SK-N-MC (cell line): ENCODE results near the gene LHX3.

Source experiments
- DNase-seq: peaks from one replicate; pipeline ENCODE4 v3.0.0-alpha.2; 2011; ENCODE audit warnings: low read depth, low spot score
- H3K27ac ChIP-seq: fragments of 200-600 bp; sonication (generic); 2 replicates; pipeline ENCODE4 v1.5.1; 2016; ENCODE audit warnings: mixed run types
- H3K36me3 ChIP-seq: fragments of 200-600 bp; sonication (generic); 2 replicates; pipeline ENCODE4 v1.6.1; 2017; ENCODE audit warnings: antibody characterized with exemption, low read length, mixed read lengths; ENCODE audit not compliant: insufficient read depth
- H3K4me3 ChIP-seq: fragments of 200-600 bp; sonication (generic); 2 replicates; pipeline ENCODE4 v1.5.1; 2016
- H3K9ac ChIP-seq: fragments of 200-600 bp; sonication (generic); 2 replicates; pipeline ENCODE4 v1.8.0; 2017; ENCODE audit warnings: mixed run types, mixed read lengths; ENCODE audit not compliant: insufficient read length
- H3K9me3 ChIP-seq: fragments of 200-600 bp; sonication (generic); 2 replicates; pipeline ENCODE4 v1.6.1; 2017; ENCODE audit warnings: low read depth, mild to moderate bottlenecking, antibody characterized with exemption, low read length, moderate library complexity, mixed read lengths
- EZH2 ChIP-seq: fragments of 200-600 bp; sonication (generic); IDR thresholded peaks from one replicate; pipeline ENCODE4 v1.6.1; 2017; ENCODE audit warnings: antibody characterized with exemption
- FOXP2 ChIP-seq: optimal IDR thresholded peaks from 2 replicates; pipeline ENCODE3; 2011; ENCODE audit warnings: mild to moderate bottlenecking, moderate library complexity; ENCODE audit not compliant: insufficient read depth; ENCODE audit errors: extremely low read length, control extremely low read depth
- POLR2AphosphoS5 ChIP-seq: IDR thresholded peaks from 2 replicates; pipeline ENCODE4 v1.6.1; 2012; ENCODE audit warnings: mild to moderate bottlenecking, low read depth, low read length, borderline replicate concordance

The LHX3 gene

DNA sequence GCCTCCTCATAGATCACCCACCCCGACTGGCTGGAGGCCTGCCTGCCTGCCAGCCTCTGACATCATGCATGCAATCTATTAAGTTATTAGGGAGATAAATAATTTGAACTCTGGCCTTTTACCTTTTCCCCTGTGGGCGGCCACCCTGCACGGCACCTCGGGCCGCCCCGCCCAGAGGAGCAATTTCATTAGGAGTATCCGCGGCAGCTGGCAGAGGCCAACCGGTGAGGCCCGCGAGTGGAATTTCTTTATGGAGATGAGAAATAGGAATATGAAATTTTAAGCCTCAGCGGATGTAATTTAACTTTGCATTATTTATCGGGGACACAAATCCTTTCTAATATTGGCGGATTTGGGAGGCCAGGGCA lies 22.5 kb downstream of the LHX3 start:
- peak overlapping the region; percentile 83 for H3K27ac ChIP-seq

GRCh38 chr9:136181784-136182419 lies 23.0 kb downstream of the LHX3 start:
- Histone ChIP-seq H3K36me3 (no peaks in the 10 kb centered on the region), H3K9ac (no peak overlapping the region), H3K27ac (peak overlapping the region; percentile 83), H3K9me3 (no peaks in the 10 kb centered on the region), H3K4me3 (no peak overlapping the region)
- TF ChIP-seq EZH2, result no peak
- no peak for TF ChIP-seq POLR2AphosphoS5
- TF ChIP-seq FOXP2, result no peak
- no peak for DNase-seq

More for the DNA sequence above, 22.5 kb downstream of the LHX3 start:
- no peak for TF ChIP-seq POLR2AphosphoS5
- TF ChIP-seq EZH2, result no peak
- no peak for TF ChIP-seq FOXP2
- no peaks in the 10 kb centered on the region for H3K9me3 ChIP-seq
- DNase-seq, result no peak
- H3K9ac ChIP-seq, result no peak overlapping the region
- no peaks in the 10 kb centered on the region for H3K36me3 ChIP-seq
- no peak overlapping the region for H3K4me3 ChIP-seq

DNA sequence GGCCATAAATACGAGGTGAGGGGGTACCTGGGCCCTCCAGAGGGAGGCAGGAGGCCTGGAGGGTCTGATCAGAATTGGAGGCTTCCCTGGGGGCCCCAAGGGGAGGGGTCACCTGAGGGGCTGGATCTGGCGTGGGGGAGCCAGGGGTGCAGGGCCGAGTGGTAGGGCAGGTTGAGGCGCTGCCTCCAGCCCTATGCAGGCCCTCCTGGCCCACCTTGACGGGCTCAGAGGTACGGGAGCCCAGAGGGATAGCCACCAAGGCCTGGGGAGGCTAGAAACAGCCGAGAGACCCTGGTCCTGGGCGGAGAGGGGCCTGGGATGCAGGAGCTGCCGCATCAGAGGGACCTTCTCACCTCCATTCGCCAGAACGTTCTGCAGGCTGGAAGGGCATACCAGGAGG lies 24.3 kb downstream of the LHX3 start:
- Histone ChIP-seq H3K4me3 (no peak overlapping the region), H3K27ac (peak overlapping the region; percentile 35; the same call in 1 of the 2 replicates)

GRCh38 chr9:136179761-136180160 lies 25.2 kb downstream of the LHX3 start:
- TF ChIP-seq POLR2AphosphoS5 (no peak), FOXP2 (no peak), EZH2 (no peak)

More for the DNA sequence above, 24.3 kb downstream of the LHX3 start:
- H3K36me3 ChIP-seq, result no peaks in the 10 kb centered on the region
- no peak overlapping the region for H3K9ac ChIP-seq
- no peak for TF ChIP-seq EZH2
- TF ChIP-seq POLR2AphosphoS5, result no peak
- no peak for TF ChIP-seq FOXP2
- DNase-seq, result no peak
- H3K9me3 ChIP-seq, result no peaks in the 10 kb centered on the region

DNA sequence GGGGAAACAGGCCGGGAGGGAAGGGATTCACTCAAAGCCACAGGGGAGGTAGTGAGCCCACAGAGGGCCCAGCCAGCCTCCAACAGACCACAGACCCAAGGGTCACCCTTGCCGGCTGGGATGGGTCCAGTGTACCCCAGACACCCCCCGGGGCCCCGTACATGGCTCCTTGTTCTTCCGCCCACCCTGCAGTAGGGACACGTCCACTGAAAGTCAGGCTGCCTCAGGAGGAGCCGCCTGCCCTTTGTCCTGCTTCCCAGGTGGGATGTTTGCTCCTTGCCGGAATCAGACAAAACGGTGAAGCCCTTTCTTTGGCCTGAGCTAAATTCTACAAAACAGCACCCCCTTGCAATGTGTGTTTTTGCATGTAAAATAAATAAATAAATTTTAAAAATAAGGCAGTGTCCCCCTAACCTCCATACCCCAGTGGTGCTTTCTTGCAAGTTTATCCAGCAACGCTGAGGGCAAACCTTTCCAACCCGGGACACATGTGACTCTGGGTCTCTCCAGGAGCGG lies 25.8 kb downstream of the LHX3 start:
- Histone ChIP-seq H3K4me3 (no peak overlapping the region), H3K27ac (no peak overlapping the region), H3K9ac (no peak overlapping the region), H3K36me3 (no peaks in the 10 kb centered on the region), H3K9me3 (no peaks in the 10 kb centered on the region)
- TF ChIP-seq EZH2 (no peak), POLR2AphosphoS5 (no peak), FOXP2 (no peak)
- DNase-seq, result no peak

More at GRCh38 chr9:136179761-136180160, 25.2 kb downstream of the LHX3 start:
- Histone ChIP-seq H3K4me3 (no peak overlapping the region), H3K27ac (no peak overlapping the region), H3K36me3 (no peaks in the 10 kb centered on the region), H3K9ac (no peak overlapping the region), H3K9me3 (no peaks in the 10 kb centered on the region)
- no peak for DNase-seq

DNA sequence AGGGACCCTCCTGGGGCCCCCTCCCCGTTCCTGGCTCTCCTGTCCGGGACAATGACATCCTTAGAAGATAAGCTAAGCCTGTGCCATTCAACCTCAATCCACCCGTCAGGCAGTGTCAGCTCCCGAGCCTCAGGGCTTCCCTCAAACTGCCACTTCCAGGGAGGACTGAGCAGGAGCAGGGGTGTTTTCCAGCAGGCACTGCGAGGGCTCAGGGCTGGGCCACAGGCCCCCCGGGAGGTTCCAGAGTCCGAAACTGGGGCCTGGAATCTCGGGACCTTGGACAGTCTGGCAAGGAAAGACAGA lies 26.2 kb downstream of the LHX3 start:
- H3K4me3 ChIP-seq, result no peak overlapping the region
- H3K9me3 ChIP-seq, result no peaks in the 10 kb centered on the region
- H3K36me3 ChIP-seq, result no peaks in the 10 kb centered on the region
- no peak overlapping the region for H3K27ac ChIP-seq
- DNase-seq, result no peak
- no peak overlapping the region for H3K9ac ChIP-seq
- no peak for TF ChIP-seq EZH2
- no peak for TF ChIP-seq FOXP2
- no peak for TF ChIP-seq POLR2AphosphoS5

DNA sequence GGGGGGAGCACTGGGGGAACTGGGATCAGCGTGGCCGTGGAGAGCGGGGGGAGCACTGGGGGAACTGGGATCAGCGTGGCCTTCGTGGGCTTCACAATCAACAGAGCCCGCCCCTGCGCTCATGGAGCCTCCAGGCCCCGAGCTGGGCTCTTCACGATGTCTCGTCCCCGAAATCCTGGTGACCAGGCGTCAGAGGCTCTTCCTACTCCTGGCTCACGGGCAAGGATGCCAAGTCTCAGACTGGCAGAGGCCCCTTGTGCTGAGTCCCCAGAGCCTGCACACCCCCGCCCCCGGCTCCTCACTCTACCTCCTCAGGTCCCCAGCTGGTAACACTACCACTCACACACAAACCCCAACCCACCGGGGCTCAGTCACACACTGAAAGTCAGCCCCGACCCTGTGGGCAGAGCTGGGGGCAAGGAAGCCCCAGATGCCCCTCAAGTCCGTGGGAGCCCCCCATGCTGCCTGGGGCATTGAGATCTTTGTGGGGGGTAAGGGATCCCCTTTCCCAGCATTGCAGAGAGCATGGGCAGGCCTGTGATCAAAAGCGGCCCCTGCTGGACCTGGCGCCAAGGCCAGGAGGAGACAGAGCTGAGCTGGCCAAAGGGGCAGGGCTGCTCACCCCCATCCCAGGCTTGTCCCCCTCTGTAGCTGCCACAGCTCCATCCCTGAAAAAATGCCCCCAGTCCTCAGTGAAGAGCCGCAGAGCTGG lies 26.7 kb downstream of the LHX3 start:
- no peaks in the 10 kb centered on the region for H3K36me3 ChIP-seq
- no peaks in the 10 kb centered on the region for H3K9me3 ChIP-seq
- H3K27ac ChIP-seq, result no peak overlapping the region
- H3K9ac ChIP-seq, result no peak overlapping the region
- TF ChIP-seq POLR2AphosphoS5 (no peak), EZH2 (no peak), FOXP2 (no peak)
- no peak overlapping the region for H3K4me3 ChIP-seq
- no peak for DNase-seq

- Histone ChIP-seq H3K9me3 (no peaks in the 10 kb centered on the region), H3K27ac (no peak overlapping the region), H3K36me3 (no peaks in the 10 kb centered on the region), H3K4me3 (no peak overlapping the region), H3K9ac (no peak overlapping the region)
- TF ChIP-seq POLR2AphosphoS5 (no peak), FOXP2 (no peak), EZH2 (no peak)
- no peak for DNase-seq
Measured at GRCh38 chr9:136177224-136177623, 27.7 kb downstream of the LHX3 start.

DNA sequence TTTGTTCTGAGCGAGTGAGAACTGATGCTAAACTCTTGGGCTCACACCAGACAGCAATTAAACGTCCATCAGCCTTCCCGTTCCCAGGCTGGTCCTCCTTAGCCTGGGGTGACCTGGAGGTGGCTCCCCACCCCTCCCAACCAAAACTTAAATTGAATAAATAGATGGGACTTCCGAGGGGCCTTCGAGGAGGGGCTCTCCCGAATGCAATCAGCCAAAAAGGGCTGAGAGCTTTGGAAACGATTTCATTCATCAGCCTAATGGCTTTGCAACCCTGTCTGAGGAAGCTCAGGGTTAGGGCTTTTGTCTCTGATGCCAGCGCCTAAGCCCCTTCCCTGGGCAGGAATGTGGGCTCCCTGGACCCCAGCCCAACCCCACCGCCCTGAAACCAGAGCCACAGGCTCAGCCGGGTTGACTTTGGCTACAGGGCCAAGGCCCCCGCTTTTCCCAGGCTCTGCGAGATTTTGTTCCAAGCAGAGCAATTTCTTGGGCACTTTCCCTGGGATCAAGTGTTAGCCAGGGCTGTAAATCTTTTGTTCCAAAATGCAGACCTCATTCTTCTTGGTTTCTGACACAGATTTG lies 29.2 kb downstream of the LHX3 start:
- H3K9me3 ChIP-seq, result no peaks in the 10 kb centered on the region
- H3K9ac ChIP-seq, result no peak overlapping the region
- no peak overlapping the region for H3K4me3 ChIP-seq
- peak overlapping the region; percentile 42; the same call in 1 of the 2 replicates for H3K27ac ChIP-seq
- DNase-seq, result no peak
- no peaks in the 10 kb centered on the region for H3K36me3 ChIP-seq
- TF ChIP-seq POLR2AphosphoS5 (no peak), FOXP2 (no peak), EZH2 (no peak)
